WTC11 (cell line): Measurements from ENCODE around the gene ASPHD2.

Source experiments
- CBFB ChIP-seq: sonication (generic); formaldehyde crosslinking; IDR thresholded peaks from 2 replicates; pipeline ENCODE4 v1.8.1; 2022; ENCODE audit warnings: mild to moderate bottlenecking, low read depth, missing genetic modification reagents
- CDX4 ChIP-seq: fragments of 250-450 bp; sonication (Bioruptor Pico); IDR thresholded peaks from 2 replicates; pipeline ENCODE4 v1.9.0; 2021; ENCODE audit warnings: moderate library complexity, mild to moderate bottlenecking, inconsistent platforms, borderline replicate concordance
- CTCF ChIP-seq: fragments of 200-600 bp; IDR thresholded peaks from 2 replicates; pipeline ENCODE4 v1.8.0; 2022; ENCODE audit warnings: antibody characterized with exemption
- ELF4 ChIP-seq: sonication (generic); formaldehyde crosslinking; IDR thresholded peaks from 2 replicates; pipeline ENCODE4 v1.8.1; 2022; ENCODE audit warnings: low read depth, mild to moderate bottlenecking, moderate library complexity, missing genetic modification reagents
- FOXP4 ChIP-seq: sonication (generic); formaldehyde crosslinking; IDR thresholded peaks from 2 replicates; pipeline ENCODE4 v1.8.0; 2022; ENCODE audit warnings: mild to moderate bottlenecking, missing genetic modification reagents
- GABPB1 ChIP-seq: sonication (generic); formaldehyde crosslinking; IDR thresholded peaks from 2 replicates; pipeline ENCODE4 v1.8.1; 2023; ENCODE audit warnings: mild to moderate bottlenecking, missing genetic modification reagents
- GTF2I ChIP-seq: fragments of 250-450 bp; sonication (Bioruptor Pico); conservative IDR thresholded peaks from 2 replicates; pipeline ENCODE4 v1.4.0; 2021; ENCODE audit warnings: mild to moderate bottlenecking
- SMAD3 ChIP-seq: sonication (generic); formaldehyde crosslinking; IDR thresholded peaks from 2 replicates; pipeline ENCODE4 v1.8.0; 2022; ENCODE audit warnings: missing genetic modification reagents, mild to moderate bottlenecking, borderline replicate concordance
- TCF7 ChIP-seq: sonication (generic); formaldehyde crosslinking; IDR thresholded peaks from 2 replicates; pipeline ENCODE4 v1.8.0; 2022; ENCODE audit warnings: mild to moderate bottlenecking, low read depth, missing genetic modification reagents, moderate library complexity
- USF2 ChIP-seq: sonication (generic); formaldehyde crosslinking; IDR thresholded peaks from 2 replicates; pipeline ENCODE4 v1.8.1; 2023; ENCODE audit warnings: mild to moderate bottlenecking, missing genetic modification reagents, moderate library complexity
- ZNF138 ChIP-seq: sonication (generic); formaldehyde crosslinking; conservative IDR thresholded peaks from 2 replicates; pipeline ENCODE4 v1.8.1; 2022; ENCODE audit warnings: mild to moderate bottlenecking, moderate library complexity, missing genetic modification reagents
- ZNF232 ChIP-seq: sonication (generic); formaldehyde crosslinking; IDR thresholded peaks from 2 replicates; pipeline ENCODE4 v1.8.0; 2022; ENCODE audit warnings: mild to moderate bottlenecking, missing genetic modification reagents
- ZNF416 ChIP-seq: fragments of 250-450 bp; sonication (Bioruptor Pico); IDR thresholded peaks from 2 replicates; pipeline ENCODE4 v1.9.0; 2021; ENCODE audit warnings: mild to moderate bottlenecking, inconsistent platforms
- ZNF425 ChIP-seq: fragments of 250-450 bp; sonication (Bioruptor Pico); conservative IDR thresholded peaks from 2 replicates; pipeline ENCODE4 v1.9.0; 2021; ENCODE audit warnings: mild to moderate bottlenecking

GRCh38 chr22:26398741-26399153 lies 30.3 kb upstream of the ASPHD2 start:
- no peak for TF ChIP-seq SMAD3 (CRISPR knock-in tag)
- TF ChIP-seq CTCF: no peak
- TF ChIP-seq GABPB1 (CRISPR knock-in tag): no peak
- no peak for TF ChIP-seq CDX4
- TF ChIP-seq ZNF138: no peak
- no peak for TF ChIP-seq FOXP4 (CRISPR knock-in tag)
- no peak for TF ChIP-seq USF2
- TF ChIP-seq CBFB (CRISPR knock-in tag): no peak
- no peak for TF ChIP-seq TCF7 (CRISPR knock-in tag)
- no peak for TF ChIP-seq ZNF425 (CRISPR knock-in tag)
- TF ChIP-seq ZNF232: no peak
- no peak for TF ChIP-seq ZNF416 (CRISPR knock-in tag)
- TF ChIP-seq GTF2I (CRISPR knock-in tag): no peak
- TF ChIP-seq ELF4 (CRISPR knock-in tag): no peak
